Measurements from ENCODE around the gene TMEM200A.

- TF ChIP-seq POLR2A (IDR thresholded peaks at IDR 0.05) (no peak), CTCF (IDR thresholded peaks at IDR 0.05) (no peak), EP300 (IDR thresholded peaks at IDR 0.05) (no peak)
Observed at GRCh38 chr6:130357436-130357835, 8.4 kb upstream of the TMEM200A start.

Measured in upper lobe of left lung (tissue), 4 donors.